HG03196 (cell line): ENCODE results near the gene QPCT.
A peak's percentile ranks its signal among the peaks of the same experiment; 100 is the strongest.
"Not testable (repeated sequence)": the region's sequence is repeated elsewhere in the genome, so short reads cannot be mapped to it uniquely, and the experiment has no call there.

Experiments
- ATAC-seq: cut with Tn5 transposase; IDR thresholded peaks from one replicate; pipeline ENCODE4 v1.9.1; 2021; ENCODE audit not compliant: unreplicated experiment

QPCT gene

GRCh38 chr2:37389989-37390765, 45.7 kb downstream of the QPCT start:
- peak; percentile 96 for ATAC-seq

DNA sequence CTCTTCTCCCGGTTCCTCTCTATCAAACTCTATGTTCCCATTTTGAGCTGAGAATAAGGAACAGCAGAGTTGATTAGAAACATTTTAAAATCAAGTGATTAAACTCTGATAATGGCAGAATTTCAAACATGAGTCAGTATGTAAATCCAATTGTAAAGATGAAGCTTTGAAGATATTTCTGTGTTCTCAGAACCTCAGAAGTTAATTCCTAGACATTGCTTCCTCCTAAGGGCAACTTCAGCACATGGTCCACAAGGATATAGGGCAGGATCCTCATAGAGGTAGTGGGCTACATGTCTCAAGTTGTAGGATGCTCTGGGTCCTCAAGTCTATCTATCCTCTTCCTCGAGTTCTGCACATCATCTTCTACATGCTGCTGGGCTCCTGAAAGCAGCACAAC, 46.3 kb downstream of the QPCT start:
- ATAC-seq, result no peak

- ATAC-seq, result no peak
Observed at GRCh38 chr2:37391711-37392110, 47.3 kb downstream of the QPCT start.

GRCh38 chr2:37392428-37392827, 48.0 kb downstream of the QPCT start:
- ATAC-seq, result no peak

DNA sequence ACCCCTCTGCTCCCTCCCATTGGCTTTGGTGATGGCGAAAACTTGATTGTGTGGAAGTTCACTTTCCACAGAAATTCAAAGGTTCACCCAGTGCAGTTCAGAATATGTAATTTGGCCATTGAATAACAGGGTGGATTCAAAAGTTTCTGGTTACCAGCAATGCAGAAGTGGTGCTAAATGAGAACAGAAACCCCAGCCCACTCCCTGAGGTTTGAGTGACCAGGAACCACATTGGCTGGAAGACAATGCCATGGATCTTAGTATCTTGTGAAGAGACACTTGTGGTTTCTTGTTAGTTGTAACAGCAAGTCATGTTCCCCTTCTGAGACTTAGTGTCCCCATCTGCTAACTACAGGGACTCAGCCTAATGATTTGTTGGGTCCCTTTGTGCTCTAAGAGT, 49.8 kb downstream of the QPCT start:
- no peak for ATAC-seq

GRCh38 chr2:37394796-37395555, 50.5 kb downstream of the QPCT start:
- ATAC-seq, result no peak

- no peak for ATAC-seq
Observed at GRCh38 chr2:37396890-37397565, 52.6 kb downstream of the QPCT start.

- no peak for ATAC-seq
Observed at GRCh38 chr2:37398990-37399389, 54.6 kb downstream of the QPCT start.

DNA sequence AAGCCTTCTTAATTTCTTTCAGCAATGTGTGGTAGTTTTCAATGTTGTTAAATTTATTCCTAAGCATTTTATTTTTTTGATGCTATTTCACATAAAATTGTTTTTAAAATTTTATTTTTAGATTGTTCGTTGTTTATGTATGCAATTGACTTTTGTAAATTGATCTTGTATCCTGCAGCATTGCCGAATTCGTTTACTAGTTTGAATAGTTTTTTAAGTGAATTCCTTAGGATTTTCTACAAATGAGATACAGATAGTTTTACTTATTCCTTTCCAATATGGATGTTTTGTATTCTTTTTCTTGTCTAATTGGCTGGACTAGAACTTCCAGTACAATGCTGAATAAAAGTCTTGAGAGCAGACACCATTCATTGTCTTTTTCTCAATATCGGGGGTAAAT, 55.6 kb downstream of the QPCT start:
- no peak for ATAC-seq

DNA sequence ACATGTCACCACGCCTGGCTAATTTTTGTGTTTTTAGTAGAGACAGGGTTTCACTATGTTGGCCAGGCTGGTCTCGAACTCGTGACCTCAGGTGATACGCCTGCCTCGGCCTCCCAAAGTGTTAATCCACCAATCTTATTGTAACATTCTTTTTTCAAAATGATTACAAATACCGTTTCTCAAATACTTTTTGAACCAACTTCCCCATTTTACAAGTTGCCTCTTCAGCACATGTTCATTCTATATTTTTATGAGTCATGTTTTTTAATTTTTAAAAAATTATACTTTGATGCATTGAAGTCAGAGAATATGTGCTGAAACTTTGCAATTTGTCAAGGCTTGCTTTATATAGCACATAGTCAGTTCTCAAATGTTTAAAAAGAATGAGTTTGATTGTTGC, 58.2 kb downstream of the QPCT start:
- no peak for ATAC-seq

- no peak for ATAC-seq
Observed at GRCh38 chr2:37405781-37406180, 61.4 kb downstream of the QPCT start.

- no peak for ATAC-seq
Observed at GRCh38 chr2:37412231-37412630, 67.8 kb downstream of the QPCT start.

GRCh38 chr2:37413911-37414469, 69.6 kb downstream of the QPCT start:
- ATAC-seq, result not testable (repeated sequence)

DNA sequence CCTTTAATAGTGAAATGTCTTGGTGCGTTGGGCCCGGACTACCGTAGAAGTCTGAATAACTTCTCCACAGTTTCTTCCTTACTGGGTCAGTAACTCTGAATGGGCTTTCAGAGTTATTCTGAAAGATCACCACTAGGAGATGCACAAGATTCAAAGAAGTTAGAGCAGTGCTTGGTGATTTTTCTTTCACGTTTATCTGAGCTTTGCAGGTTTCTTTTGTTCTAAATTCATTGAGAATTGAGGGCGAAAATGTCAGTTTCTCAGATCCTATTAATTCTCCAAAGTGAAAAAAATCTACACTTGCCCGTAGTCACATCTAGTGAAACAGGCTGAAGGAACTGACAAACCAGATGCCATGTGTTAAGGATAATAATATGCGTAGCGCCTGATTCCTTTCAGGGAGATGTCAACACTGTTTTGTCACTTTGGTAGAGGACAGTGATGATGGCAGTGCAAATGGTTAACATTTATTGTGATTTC, 70.1 kb downstream of the QPCT start:
- ATAC-seq, result no peak

DNA sequence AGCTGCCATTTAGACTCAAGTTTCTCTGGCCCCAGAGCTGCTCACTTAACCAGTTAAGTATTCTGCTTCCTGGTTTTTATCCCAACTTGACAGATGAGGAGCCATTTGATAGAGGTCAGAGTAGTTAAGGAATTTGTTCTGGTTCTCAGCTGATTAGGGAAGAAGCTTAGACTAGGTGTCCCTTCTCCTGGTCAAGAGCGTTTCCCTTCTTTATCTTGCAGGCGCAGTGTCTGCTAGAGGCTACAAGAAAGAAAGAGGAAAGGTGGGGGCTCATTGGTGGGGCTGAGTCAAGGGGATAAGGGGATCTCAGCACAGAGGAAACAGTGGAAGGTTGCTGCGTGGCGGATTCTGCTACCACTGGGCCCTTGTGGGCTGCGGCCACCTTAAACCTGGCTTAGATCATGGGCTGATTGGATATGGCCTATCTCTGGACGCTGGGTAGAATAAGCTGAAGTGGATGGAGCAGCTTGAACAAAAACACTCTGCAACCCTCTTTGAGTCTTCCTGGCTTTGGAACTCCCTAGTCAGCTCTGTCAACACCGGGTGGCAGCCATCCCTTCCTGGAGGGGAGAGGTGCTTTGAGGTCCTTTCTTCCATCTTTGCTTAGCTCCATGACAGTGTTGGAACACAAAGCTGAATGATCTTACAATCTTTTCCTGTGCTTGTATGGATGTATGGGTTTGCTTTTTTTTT, 70.8 kb downstream of the QPCT start:
- no peak for ATAC-seq

DNA sequence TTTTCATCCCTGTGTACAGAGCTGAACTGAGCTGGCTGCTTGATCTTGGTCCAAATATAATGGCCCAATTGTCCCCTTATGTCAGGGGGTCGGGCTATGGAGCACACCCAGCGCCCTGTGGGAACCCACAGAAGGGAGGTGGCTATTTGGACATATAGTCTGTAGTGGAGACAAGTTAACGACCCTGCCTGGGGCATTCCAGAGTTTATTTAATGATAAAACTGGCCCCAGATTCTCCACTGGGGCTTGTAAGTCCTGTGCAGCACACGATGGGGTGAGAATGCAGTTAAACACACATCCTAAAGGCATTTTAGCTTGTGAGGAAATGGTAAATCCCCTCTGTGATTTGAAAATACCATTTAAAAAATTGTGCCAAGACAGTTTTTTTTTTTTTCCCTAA, 72.9 kb downstream of the QPCT start:
- ATAC-seq, result no peak

DNA sequence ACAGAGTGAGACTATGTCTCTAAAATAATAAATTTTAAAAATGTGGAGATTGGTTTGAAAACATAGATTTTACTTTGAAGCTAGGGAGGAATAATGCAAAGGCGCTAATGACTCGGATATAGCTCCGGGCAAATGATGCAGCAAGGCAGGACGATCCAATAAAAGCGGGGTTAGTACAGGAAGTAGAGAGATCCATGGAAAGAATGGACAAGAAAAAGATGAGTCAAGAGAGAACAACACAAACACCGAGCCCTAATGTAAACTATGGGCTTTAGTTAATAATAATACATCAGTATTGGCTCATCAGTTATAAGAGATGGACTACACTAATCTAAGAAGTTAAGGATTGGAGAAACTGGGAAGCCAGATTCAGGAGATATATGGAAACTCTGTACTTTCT, 74.5 kb downstream of the QPCT start:
- ATAC-seq, result no peak

GRCh38 chr2:37421686-37422085, 77.3 kb downstream of the QPCT start:
- ATAC-seq, result no peak

- ATAC-seq, result no peak
Observed at GRCh38 chr2:37422816-37423215, 78.4 kb downstream of the QPCT start.
